SK-N-SH treated with all-trans-retinoic acid at 6 μM for 48 hours (cell line): Measurements from ENCODE around the gene IGSF22.

Experiments
- ARNTL ChIP-seq: fragments of 450-650 bp; formaldehyde crosslinking; IDR thresholded peaks from 2 replicates; pipeline ENCODE4 v1.5.0; 2020; ENCODE audit warnings: low read depth, mild to moderate bottlenecking, moderate library complexity, borderline replicate concordance
- OSR1 ChIP-seq: fragments of 250-450 bp; sonication (Bioruptor Pico); IDR thresholded peaks from 2 replicates; pipeline ENCODE4 v1.8.0; 2022; ENCODE audit warnings: moderate library complexity, mild to moderate bottlenecking, inconsistent platforms
- SNAI2 ChIP-seq: fragments of 250-450 bp; sonication (Bioruptor Pico); IDR thresholded peaks from 2 replicates; pipeline ENCODE4 v1.5.0; 2020; ENCODE audit warnings: mild to moderate bottlenecking, moderate library complexity
- TCF4 ChIP-seq: fragments of 250-450 bp; sonication (Bioruptor Pico); IDR thresholded peaks from 2 replicates; pipeline ENCODE4 v1.8.0; 2021; ENCODE audit warnings: mild to moderate bottlenecking, moderate library complexity, borderline replicate concordance
- TOX ChIP-seq: fragments of 250-450 bp; sonication (Bioruptor Pico); IDR thresholded peaks from 2 replicates; pipeline ENCODE4 v1.8.0; 2021; ENCODE audit warnings: mild to moderate bottlenecking, moderate library complexity, borderline replicate concordance
- ZFP30 ChIP-seq: fragments of 450-650 bp; formaldehyde crosslinking; IDR thresholded peaks from 2 replicates; pipeline ENCODE4 v1.5.0; 2022; ENCODE audit warnings: mild to moderate bottlenecking, moderate library complexity
- TF ChIP-seq, protein P1 (sequence below): fragments of 250-450 bp; sonication (Bioruptor Pico); IDR thresholded peaks from 2 replicates; pipeline ENCODE4 v1.8.0; 2020; ENCODE audit warnings: mild to moderate bottlenecking, moderate library complexity, borderline replicate concordance

DNA sequence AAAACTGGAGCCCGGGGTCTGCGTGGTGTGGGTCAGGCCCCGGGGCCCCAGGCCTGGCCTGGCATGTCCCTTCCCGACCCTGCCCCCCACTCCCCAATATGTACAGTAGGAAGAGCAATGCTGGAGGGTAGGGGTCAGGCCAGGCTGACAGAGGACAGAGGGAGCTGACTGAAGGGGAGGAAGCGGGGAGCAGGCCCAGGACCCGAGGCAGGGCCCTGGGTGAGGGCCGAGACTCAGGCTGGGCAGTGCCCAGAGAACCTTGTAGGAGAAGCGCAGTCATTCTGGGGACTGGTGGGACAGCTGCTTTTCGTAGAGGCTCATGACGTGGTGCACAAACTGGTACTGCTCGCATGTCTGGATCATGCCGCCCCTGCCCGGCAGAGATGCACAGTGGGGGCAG is 2.7 kb upstream of the IGSF22 start:
- TF ChIP-seq ZFP30 (CRISPR knock-in tag) (no peak), TCF4 (CRISPR knock-in tag) (no peak), ARNTL (CRISPR knock-in tag) (no peak), SNAI2 (CRISPR knock-in tag) (no peak), TOX (CRISPR knock-in tag) (no peak), OSR1 (CRISPR knock-in tag) (no peak)
- TF ChIP-seq, protein P1, sequence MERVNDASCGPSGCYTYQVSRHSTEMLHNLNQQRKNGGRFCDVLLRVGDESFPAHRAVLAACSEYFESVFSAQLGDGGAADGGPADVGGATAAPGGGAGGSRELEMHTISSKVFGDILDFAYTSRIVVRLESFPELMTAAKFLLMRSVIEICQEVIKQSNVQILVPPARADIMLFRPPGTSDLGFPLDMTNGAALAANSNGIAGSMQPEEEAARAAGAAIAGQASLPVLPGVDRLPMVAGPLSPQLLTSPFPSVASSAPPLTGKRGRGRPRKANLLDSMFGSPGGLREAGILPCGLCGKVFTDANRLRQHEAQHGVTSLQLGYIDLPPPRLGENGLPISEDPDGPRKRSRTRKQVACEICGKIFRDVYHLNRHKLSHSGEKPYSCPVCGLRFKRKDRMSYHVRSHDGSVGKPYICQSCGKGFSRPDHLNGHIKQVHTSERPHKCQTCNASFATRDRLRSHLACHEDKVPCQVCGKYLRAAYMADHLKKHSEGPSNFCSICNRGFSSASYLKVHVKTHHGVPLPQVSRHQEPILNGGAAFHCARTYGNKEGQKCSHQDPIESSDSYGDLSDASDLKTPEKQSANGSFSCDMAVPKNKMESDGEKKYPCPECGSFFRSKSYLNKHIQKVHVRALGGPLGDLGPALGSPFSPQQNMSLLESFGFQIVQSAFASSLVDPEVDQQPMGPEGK (CRISPR knock-in tag) = no peak
